ENCODE data around the gene NLGN1. TPM values are rescaled to one million over a fixed set of nuclear protein-coding genes. Genes with fewer than 3 reads are reported as not detected.

NLGN1 gene
- total and polyA plus RNA-seq, 9 of the 15 experiments (the other 6 are each of a cell fraction or from before 2014, with no cell fraction given): under 0.01 to 0.01 TPM; not detected in 7

DNA sequence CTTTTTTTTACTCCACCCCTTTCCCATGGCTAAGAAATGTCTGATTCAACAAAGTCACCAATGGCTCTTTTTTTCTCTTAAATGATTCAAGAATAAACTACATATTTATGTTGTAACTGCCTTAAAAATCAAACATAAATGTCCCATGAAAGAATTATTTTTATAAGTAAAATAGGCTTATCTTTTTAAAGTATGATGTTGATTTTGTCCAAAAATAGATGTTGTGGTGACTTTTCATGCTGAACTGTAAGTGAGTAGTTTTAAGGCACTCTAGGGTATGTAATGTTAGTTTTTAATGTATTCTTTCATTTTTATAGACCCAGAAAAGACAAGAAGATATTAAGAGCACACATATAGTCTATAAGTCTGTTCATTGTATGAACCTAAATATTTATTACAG is 594.9 kb downstream of the NLGN1 start (continued):
- TF ChIP-seq, protein P1, sequence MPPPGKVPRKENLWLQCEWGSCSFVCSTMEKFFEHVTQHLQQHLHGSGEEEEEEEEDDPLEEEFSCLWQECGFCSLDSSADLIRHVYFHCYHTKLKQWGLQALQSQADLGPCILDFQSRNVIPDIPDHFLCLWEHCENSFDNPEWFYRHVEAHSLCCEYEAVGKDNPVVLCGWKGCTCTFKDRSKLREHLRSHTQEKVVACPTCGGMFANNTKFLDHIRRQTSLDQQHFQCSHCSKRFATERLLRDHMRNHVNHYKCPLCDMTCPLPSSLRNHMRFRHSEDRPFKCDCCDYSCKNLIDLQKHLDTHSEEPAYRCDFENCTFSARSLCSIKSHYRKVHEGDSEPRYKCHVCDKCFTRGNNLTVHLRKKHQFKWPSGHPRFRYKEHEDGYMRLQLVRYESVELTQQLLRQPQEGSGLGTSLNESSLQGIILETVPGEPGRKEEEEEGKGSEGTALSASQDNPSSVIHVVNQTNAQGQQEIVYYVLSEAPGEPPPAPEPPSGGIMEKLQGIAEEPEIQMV (tag; conservative IDR thresholded peaks at IDR 0.05; ENCODE audit: low read depth): no peak
- TF ChIP-seq, protein P2, sequence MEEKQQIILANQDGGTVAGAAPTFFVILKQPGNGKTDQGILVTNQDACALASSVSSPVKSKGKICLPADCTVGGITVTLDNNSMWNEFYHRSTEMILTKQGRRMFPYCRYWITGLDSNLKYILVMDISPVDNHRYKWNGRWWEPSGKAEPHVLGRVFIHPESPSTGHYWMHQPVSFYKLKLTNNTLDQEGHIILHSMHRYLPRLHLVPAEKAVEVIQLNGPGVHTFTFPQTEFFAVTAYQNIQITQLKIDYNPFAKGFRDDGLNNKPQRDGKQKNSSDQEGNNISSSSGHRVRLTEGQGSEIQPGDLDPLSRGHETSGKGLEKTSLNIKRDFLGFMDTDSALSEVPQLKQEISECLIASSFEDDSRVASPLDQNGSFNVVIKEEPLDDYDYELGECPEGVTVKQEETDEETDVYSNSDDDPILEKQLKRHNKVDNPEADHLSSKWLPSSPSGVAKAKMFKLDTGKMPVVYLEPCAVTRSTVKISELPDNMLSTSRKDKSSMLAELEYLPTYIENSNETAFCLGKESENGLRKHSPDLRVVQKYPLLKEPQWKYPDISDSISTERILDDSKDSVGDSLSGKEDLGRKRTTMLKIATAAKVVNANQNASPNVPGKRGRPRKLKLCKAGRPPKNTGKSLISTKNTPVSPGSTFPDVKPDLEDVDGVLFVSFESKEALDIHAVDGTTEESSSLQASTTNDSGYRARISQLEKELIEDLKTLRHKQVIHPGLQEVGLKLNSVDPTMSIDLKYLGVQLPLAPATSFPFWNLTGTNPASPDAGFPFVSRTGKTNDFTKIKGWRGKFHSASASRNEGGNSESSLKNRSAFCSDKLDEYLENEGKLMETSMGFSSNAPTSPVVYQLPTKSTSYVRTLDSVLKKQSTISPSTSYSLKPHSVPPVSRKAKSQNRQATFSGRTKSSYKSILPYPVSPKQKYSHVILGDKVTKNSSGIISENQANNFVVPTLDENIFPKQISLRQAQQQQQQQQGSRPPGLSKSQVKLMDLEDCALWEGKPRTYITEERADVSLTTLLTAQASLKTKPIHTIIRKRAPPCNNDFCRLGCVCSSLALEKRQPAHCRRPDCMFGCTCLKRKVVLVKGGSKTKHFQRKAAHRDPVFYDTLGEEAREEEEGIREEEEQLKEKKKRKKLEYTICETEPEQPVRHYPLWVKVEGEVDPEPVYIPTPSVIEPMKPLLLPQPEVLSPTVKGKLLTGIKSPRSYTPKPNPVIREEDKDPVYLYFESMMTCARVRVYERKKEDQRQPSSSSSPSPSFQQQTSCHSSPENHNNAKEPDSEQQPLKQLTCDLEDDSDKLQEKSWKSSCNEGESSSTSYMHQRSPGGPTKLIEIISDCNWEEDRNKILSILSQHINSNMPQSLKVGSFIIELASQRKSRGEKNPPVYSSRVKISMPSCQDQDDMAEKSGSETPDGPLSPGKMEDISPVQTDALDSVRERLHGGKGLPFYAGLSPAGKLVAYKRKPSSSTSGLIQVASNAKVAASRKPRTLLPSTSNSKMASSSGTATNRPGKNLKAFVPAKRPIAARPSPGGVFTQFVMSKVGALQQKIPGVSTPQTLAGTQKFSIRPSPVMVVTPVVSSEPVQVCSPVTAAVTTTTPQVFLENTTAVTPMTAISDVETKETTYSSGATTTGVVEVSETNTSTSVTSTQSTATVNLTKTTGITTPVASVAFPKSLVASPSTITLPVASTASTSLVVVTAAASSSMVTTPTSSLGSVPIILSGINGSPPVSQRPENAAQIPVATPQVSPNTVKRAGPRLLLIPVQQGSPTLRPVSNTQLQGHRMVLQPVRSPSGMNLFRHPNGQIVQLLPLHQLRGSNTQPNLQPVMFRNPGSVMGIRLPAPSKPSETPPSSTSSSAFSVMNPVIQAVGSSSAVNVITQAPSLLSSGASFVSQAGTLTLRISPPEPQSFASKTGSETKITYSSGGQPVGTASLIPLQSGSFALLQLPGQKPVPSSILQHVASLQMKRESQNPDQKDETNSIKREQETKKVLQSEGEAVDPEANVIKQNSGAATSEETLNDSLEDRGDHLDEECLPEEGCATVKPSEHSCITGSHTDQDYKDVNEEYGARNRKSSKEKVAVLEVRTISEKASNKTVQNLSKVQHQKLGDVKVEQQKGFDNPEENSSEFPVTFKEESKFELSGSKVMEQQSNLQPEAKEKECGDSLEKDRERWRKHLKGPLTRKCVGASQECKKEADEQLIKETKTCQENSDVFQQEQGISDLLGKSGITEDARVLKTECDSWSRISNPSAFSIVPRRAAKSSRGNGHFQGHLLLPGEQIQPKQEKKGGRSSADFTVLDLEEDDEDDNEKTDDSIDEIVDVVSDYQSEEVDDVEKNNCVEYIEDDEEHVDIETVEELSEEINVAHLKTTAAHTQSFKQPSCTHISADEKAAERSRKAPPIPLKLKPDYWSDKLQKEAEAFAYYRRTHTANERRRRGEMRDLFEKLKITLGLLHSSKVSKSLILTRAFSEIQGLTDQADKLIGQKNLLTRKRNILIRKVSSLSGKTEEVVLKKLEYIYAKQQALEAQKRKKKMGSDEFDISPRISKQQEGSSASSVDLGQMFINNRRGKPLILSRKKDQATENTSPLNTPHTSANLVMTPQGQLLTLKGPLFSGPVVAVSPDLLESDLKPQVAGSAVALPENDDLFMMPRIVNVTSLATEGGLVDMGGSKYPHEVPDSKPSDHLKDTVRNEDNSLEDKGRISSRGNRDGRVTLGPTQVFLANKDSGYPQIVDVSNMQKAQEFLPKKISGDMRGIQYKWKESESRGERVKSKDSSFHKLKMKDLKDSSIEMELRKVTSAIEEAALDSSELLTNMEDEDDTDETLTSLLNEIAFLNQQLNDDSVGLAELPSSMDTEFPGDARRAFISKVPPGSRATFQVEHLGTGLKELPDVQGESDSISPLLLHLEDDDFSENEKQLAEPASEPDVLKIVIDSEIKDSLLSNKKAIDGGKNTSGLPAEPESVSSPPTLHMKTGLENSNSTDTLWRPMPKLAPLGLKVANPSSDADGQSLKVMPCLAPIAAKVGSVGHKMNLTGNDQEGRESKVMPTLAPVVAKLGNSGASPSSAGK (IDR thresholded peaks at IDR 0.05): no peak
- TF ChIP-seq NR2F6 (CRISPR knock-in tag; IDR thresholded peaks at IDR 0.05) (no peak), PHF20 (IDR thresholded peaks at IDR 0.05; ENCODE audit: partially characterized antibody) (no peak), PTBP1 (IDR thresholded peaks at IDR 0.05; ENCODE audit: low read depth, low read length) (no peak), ZNF282 (CRISPR knock-in tag; IDR thresholded peaks at IDR 0.05) (no peak), CEBPB (tag; IDR thresholded peaks at IDR 0.05) (no peak), SIN3B (IDR thresholded peaks at IDR 0.05; ENCODE audit: low read depth) (no peak), CREM (IDR thresholded peaks at IDR 0.05; ENCODE audit: low read depth) (no peak), ELF1 (tag; IDR thresholded peaks at IDR 0.05) (no peak), SMAD2 (IDR thresholded peaks at IDR 0.05; ENCODE audit: low read depth, low read length) (no peak)
- TF ChIP-seq, protein P3, sequence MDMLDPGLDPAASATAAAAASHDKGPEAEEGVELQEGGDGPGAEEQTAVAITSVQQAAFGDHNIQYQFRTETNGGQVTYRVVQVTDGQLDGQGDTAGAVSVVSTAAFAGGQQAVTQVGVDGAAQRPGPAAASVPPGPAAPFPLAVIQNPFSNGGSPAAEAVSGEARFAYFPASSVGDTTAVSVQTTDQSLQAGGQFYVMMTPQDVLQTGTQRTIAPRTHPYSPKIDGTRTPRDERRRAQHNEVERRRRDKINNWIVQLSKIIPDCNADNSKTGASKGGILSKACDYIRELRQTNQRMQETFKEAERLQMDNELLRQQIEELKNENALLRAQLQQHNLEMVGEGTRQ (CRISPR knock-in tag; IDR thresholded peaks at IDR 0.05): no peak
